ENCODE measurements around the gene MISP3.
A peak's percentile ranks its signal among the peaks of the same experiment; 100 is the strongest.

Gene MISP3

DNA sequence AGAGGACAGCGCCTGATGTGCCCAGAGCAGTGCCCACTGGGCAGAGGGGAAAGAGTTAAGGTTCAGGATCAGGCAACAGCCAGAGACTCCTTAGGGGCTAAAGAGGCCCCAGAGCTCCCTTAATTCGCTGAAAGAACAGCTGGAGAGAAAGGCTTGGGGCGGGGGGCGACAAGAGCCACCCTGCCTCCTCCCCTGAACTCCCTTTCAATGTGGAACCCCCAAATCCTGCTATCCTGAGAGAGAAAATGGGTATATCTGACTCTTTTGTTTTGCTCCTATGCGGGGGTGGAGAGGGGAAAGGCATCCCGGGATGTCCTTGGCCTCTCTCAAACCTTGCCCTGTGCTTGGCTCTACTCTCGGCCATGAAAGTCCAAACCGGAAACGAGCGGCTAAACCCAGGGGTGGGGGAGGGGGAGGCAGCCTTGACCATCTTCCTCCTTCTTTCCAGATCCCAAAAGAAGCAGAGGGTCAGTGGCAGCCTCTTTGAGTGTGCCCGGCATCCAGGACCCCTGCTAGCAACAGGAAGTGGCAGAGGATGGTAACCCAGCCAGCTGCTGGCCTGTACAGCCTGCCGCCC, 40.3 kb downstream of the MISP3 start:
- no peaks in the 10 kb centered on the region for H3K9me3 Mint-ChIP-seq
- DNase-seq (ENCODE audit: low spot score), result no peak
- no peak overlapping the region for H3K4me3 Mint-ChIP-seq
- peaks cover 27% of the 10 kb centered on the region for H3K4me1 Mint-ChIP-seq (ENCODE audit: low read depth)
- no peak overlapping the region for H3K27ac Mint-ChIP-seq
- H3K36me3 Mint-ChIP-seq (ENCODE audit: low read depth), result no peaks in the 10 kb centered on the region
- no peaks in the 10 kb centered on the region for H3K27me3 Mint-ChIP-seq (ENCODE audit: low read depth)

DNA sequence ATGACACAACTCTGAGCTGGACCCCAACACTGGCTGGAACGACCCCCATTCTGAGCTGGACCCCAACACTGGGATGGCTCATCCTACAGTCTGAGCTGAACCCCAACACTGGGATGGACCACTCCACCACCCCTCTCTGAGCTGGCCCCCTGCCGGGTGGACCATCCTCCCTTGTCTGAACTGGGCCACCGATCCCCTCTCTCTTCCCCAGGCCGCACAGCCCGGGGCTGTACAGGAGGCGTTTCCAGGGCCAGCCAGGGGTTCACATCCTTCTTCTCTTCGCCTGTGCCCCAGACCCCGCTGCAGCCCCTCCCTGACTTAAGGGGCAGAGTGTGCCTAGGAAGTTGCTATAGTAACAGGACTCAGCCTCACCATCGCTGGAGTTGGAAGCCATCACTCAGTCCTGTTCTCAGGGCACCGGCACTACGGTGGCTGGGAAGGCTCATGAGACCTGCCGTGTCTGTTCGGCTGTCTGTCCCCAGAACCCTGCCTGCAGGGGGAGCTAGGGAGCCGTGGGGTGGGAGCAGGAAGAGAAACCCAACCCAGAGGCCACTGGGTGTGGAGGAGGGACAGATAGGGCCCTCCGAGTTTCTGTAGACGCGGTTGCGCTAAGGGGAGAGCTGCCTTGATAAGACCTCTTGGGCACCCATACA, 41.3 kb downstream of the MISP3 start:
- H3K27me3 Mint-ChIP-seq (ENCODE audit: low read depth), result no peaks in the 10 kb centered on the region
- H3K4me3 Mint-ChIP-seq, result no peak overlapping the region
- H3K36me3 Mint-ChIP-seq (ENCODE audit: low read depth), result peaks cover 2% of the 10 kb centered on the region
- H3K4me1 Mint-ChIP-seq (ENCODE audit: low read depth), result peaks cover 32% of the 10 kb centered on the region
- DNase-seq (ENCODE audit: low spot score), result no peak
- H3K9me3 Mint-ChIP-seq, result no peaks in the 10 kb centered on the region
- H3K27ac Mint-ChIP-seq, result no peak overlapping the region

DNA sequence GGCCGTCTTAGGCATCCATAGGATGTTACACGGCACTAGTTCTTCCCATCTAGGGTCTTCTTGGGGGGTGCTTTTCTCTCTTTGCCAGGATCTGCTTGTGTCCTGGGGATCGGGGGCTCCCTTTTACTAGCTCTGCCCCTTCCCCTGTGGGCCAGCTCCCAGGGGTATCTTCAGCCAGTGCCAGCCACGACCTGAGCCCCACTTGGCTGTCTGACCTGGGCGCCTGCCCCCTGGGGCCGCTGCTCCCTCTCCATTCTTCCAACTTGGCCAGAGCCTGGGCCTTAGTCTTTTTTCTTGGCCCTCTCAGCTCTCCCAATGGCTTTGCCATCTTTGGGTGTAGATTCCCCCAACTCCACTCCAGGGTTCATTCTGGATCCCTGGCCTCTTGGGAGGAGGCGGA, 41.9 kb downstream of the MISP3 start:
- no peak overlapping the region for H3K4me3 Mint-ChIP-seq
- H3K27ac Mint-ChIP-seq, result peak overlapping the region; percentile 26
- no peak for DNase-seq (ENCODE audit: low spot score)

DNA sequence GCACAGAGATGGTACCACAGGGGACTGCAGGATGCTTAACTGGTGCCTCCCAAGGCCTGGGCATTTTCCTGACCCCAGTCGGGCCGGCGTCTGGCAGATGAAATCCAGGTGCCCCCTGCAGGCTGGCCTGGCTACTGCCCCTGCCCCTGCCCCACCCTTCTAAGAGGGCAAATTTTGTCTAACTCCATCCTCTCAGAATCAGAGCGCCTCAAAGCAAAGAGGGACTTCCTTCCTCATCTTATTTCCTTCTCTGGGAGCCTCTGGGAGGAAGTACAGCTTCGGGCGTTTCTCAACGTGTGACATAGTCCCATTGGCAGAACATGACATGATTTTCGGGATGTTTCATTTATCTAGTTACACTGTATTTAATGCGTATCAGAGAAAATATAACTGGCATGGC, 42.3 kb downstream of the MISP3 start:
- Mint-ChIP-seq H3K4me1 (ENCODE audit: low read depth) (peaks cover 36% of the 10 kb centered on the region), H3K27ac (peak overlapping the region; percentile 26), H3K4me3 (no peak overlapping the region), H3K36me3 (ENCODE audit: low read depth) (peaks cover 6% of the 10 kb centered on the region), H3K9me3 (no peaks in the 10 kb centered on the region), H3K27me3 (ENCODE audit: low read depth) (no peaks in the 10 kb centered on the region)
- DNase-seq (ENCODE audit: low spot score), result peak; percentile 38

More for the DNA sequence above, 41.9 kb downstream of the MISP3 start:
- Mint-ChIP-seq H3K36me3 (ENCODE audit: low read depth) (peaks cover 6% of the 10 kb centered on the region), H3K9me3 (no peaks in the 10 kb centered on the region), H3K4me1 (ENCODE audit: low read depth) (peaks cover 36% of the 10 kb centered on the region), H3K27me3 (ENCODE audit: low read depth) (no peaks in the 10 kb centered on the region)

DNA sequence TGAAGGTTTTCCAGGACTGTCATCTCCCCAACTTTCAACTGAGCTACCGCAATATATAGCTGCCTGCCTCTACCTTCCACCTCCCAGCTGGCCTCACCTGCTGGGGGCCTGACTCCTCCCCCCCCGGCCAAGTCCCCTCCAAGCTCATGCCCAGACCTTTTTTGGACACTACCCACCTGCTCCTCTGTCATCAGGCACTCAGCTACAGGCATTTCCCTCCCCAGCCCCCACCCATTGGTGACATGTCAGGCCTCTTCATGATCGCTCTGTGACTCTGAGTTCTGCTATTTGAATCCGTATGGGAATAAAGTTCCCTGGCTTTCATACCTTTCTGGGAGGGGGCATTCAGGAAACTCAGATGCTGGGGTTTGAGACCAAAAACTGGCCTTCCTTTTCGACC, 43.2 kb downstream of the MISP3 start:
- Mint-ChIP-seq H3K27me3 (ENCODE audit: low read depth) (no peaks in the 10 kb centered on the region), H3K4me1 (ENCODE audit: low read depth) (peaks cover 36% of the 10 kb centered on the region), H3K36me3 (ENCODE audit: low read depth) (peaks cover 10% of the 10 kb centered on the region), H3K27ac (no peak overlapping the region), H3K9me3 (no peaks in the 10 kb centered on the region), H3K4me3 (peak overlapping the region; percentile 94)
- no peak for DNase-seq (ENCODE audit: low spot score)

DNA sequence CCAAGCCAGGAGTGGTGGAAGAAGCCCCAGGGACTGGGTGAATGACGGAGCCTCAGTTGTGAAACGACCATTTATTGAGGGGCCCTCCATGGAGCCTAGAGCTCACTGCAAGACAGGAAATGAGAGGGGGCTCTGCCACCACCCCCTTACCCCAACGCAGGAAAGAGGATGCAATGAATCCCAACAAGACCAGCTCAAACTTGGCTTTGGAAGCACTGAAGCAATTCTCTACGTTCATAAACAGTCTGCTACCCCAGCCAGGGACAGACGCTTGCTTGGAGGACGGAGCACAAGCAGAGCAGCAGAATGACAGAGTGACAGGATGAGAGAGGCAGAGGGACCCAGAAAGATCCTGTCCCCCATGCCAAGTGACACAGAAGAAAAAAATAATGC, 43.9 kb downstream of the MISP3 start:
- no peaks in the 10 kb centered on the region for H3K27me3 Mint-ChIP-seq (ENCODE audit: low read depth)
- peak overlapping the region; percentile 94 for H3K4me3 Mint-ChIP-seq
- peaks cover 14% of the 10 kb centered on the region for H3K36me3 Mint-ChIP-seq (ENCODE audit: low read depth)
- no peak for DNase-seq (ENCODE audit: low spot score)
- no peaks in the 10 kb centered on the region for H3K9me3 Mint-ChIP-seq
- peak overlapping the region; percentile 88 for H3K27ac Mint-ChIP-seq
- peaks cover 34% of the 10 kb centered on the region for H3K4me1 Mint-ChIP-seq (ENCODE audit: low read depth)

DNA sequence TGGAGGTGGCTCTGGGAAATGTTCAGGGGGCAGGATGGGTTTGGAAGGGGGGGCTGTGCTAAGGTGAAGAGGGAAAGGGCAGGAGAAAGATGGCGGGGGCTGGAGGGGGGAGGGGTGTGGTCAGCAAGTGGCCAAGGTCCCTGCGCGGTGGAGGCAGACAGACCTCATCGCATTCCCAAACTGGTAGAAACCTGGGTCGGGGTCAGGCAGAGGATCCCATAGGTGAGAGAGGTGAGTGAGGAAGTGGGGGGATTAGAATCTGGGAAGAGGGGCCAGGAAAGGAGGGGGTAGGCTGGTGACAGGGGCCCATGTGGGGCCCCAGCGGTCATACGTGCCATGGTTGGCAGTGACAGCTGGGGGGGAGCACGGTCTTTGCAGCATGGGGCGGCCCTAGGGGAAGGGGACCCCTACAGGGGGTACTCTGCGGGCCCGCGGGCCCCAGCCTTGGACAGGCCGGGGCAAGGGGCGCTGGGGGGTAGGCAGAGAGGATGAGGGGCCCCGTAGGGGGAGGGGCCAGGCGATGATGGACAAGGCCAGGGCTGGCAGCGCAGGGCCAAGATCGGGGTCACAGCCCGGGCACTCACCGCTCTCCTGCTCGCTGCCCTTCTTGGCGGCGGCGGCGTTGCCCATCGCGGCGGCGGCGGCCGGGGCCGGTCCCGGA, 44.5 kb downstream of the MISP3 start:
- Mint-ChIP-seq H3K9me3 (no peaks in the 10 kb centered on the region), H3K4me3 (peak overlapping the region; percentile 94), H3K4me1 (ENCODE audit: low read depth) (peaks cover 29% of the 10 kb centered on the region), H3K36me3 (ENCODE audit: low read depth) (peaks cover 15% of the 10 kb centered on the region), H3K27me3 (ENCODE audit: low read depth) (no peaks in the 10 kb centered on the region), H3K27ac (peak overlapping the region; percentile 88)
- peak; percentile 23 for DNase-seq (ENCODE audit: low spot score)

DNA sequence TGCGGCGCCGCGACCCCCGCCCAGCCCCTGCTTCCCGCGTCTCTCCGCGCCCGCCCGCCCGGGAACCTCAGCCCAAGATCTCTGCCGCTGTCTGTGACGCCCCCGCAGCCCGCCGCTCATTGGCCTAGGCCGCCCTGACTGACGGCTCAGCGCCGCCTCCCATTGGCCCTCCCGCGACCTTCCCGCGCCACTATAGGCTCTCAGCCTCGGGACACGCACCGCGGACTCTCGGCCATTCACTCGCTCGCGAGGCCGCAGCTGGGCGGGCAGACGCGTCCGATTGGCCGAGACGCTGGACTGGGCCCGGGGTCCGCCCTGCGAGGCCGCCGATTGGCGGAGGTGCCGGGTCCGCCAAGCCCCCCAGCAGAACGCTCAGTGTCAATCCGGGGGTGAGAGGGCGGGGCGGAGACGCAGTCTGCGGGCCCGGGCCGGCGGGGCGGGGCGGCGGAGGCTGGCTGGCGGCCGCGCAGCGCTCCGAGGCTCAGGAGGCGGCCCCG, 45.1 kb downstream of the MISP3 start, which contains the start of gene PRKACA:
Gene PRKACA (minus strand): TSS at position 95 of the 497 bp plus-strand sequence. CDS start 215 bp downstream, outside the sequence.
- Mint-ChIP-seq H3K27ac (peak within 1 kb of the TSS; percentile 93), H3K27me3 (ENCODE audit: low read depth) (no peaks in the 10 kb centered on the region), H3K36me3 (ENCODE audit: low read depth) (peaks cover 19% of the 10 kb centered on the region), H3K4me1 (ENCODE audit: low read depth) (peaks cover 30% of the 10 kb centered on the region), H3K9me3 (no peaks in the 10 kb centered on the region), H3K4me3 (peak within 1 kb of the TSS; percentile 94)
- DNase-seq (ENCODE audit: low spot score), result peak; percentile 100

DNA sequence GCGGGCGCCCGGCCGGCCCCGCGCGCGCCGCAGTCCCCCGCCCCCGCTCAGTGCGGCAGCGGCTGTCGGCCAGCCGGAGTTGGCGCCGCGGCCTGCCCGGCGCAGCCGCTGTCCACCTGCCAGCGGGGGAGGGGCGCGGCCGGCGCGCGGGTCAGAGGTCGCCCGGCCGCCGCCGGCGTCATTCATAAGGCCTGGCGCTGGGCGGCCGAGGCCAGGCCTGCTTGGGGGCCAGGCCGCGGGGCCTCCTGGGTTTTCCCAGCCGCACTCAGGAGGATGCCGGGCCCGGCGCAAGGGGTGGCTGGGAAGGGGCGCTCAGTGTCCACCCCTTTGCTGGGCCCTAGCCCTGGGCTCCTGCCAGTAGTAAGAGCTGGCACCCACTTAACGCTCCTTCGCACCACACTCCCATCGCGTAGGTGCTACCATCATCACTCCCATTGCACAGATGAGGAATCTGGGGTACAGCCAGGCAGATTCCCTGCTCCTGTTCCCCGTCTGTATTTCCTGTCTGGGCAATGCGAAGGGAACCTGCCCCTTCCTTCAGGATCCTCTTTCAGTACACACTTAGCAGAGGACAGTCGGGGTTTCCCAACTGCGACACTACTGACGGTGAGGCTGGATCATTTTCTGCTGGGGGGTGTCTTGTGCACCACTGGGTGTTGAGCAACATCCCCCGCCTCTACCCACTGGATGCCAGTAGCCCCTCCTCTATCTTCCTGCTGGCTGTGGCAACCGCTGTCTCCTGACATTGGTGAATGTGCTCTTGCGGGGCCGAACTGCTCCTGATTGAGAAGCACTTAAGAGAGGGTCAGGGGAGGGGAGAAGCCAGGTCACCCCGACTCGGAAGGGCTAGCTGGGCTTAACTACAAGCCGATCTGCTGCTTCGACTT, 45.8 kb downstream of the MISP3 start:
- Mint-ChIP-seq H3K4me3 (peak overlapping the region; percentile 86), H3K36me3 (ENCODE audit: low read depth) (peaks cover 23% of the 10 kb centered on the region), H3K27me3 (ENCODE audit: low read depth) (no peaks in the 10 kb centered on the region), H3K27ac (peak overlapping the region; percentile 93), H3K9me3 (no peaks in the 10 kb centered on the region), H3K4me1 (ENCODE audit: low read depth) (peaks cover 30% of the 10 kb centered on the region)
- DNase-seq (ENCODE audit: low spot score), result peak; percentile 27

DNA sequence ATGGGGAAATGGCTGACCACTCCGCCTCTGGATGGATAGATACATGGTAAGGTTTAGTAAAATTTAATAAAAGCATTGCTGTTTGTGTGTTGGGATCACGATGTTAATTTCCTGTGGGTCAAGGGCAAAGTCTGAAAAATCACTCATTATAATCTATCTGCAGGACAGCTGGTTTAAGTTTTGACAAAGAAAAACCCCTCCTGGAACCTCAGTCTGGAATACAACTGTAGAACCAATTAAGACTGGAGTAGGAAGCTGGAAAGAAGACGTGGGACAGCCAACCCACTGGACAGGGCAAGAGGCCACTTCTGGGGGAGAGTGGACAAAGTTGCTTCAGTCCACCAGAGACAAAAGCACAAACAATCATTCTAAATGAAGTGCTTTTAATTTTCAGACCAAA, 46.6 kb downstream of the MISP3 start:
- DNase-seq (ENCODE audit: low spot score), result no peak
- Mint-ChIP-seq H3K36me3 (ENCODE audit: low read depth) (peaks cover 23% of the 10 kb centered on the region), H3K4me3 (peak overlapping the region; percentile 86), H3K4me1 (ENCODE audit: low read depth) (peaks cover 30% of the 10 kb centered on the region), H3K27me3 (ENCODE audit: low read depth) (no peaks in the 10 kb centered on the region), H3K27ac (peak overlapping the region; percentile 93), H3K9me3 (no peaks in the 10 kb centered on the region)

DNA sequence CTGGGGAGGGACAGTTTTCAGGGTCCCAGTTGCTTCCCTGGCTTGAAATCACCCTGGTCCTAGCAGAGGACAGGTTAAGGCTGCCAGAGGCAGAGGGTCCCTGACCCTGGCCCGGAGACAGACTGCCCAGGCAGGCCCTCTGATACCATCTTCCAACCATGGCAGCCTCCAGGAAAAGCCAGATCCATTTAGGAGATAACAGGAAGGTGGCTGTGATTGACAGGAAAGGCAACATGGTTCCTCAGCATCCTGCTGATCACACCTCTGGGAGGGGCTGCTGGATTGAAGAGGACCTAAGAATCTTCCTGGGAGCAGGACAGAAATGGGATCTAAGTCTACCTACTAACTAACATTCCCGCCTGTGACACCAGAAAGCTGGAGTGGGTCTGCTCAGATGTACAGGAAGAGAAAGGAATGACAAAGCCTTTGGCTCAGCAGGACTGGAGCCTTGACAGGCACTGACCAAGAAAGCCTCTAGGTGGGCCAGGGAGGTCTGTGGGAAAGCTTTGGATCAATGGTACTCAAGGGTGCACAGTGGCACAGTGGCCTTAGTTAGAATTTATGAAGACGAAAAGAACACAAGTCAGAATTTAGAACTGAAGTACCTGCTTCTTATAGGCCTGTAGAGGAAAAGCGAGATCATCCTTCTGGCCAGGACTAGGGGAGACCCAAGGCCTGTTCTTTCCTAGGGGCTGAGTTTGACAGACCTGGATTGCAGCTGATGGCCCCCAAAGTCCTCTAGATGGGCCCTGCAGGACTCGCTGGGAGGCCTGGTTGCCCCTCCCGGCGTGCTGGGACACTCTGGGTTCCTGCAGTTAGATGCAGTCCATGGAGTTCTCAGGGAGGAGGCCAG, 47.3 kb downstream of the MISP3 start:
- no peak overlapping the region for H3K27ac Mint-ChIP-seq

DNA sequence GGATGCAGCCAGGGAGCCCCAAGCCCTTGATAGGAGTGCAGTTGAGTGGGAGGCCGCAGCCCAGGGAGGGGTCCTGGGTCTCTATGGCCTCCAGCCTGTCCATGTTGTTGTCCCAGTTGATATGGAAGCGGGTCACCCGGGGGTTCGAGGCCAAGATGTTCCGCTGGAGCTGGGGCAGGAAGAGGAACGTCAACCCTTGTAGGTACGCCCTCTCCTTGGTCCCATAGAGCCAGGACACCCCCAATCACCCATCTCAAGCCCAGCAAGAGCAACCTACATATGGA, 47.9 kb downstream of the MISP3 start:
- no peaks in the 10 kb centered on the region for H3K9me3 Mint-ChIP-seq
- peaks cover 30% of the 10 kb centered on the region for H3K36me3 Mint-ChIP-seq (ENCODE audit: low read depth)
- no peak overlapping the region for H3K27ac Mint-ChIP-seq
- no peak for DNase-seq (ENCODE audit: low spot score)
- peaks cover 24% of the 10 kb centered on the region for H3K4me1 Mint-ChIP-seq (ENCODE audit: low read depth)
- H3K27me3 Mint-ChIP-seq (ENCODE audit: low read depth), result no peaks in the 10 kb centered on the region
- H3K4me3 Mint-ChIP-seq, result no peak overlapping the region

More for the DNA sequence above, 47.3 kb downstream of the MISP3 start:
- Mint-ChIP-seq H3K9me3 (no peaks in the 10 kb centered on the region), H3K27me3 (ENCODE audit: low read depth) (no peaks in the 10 kb centered on the region), H3K36me3 (ENCODE audit: low read depth) (peaks cover 29% of the 10 kb centered on the region), H3K4me1 (ENCODE audit: low read depth) (peaks cover 26% of the 10 kb centered on the region), H3K4me3 (no peak overlapping the region)
- no peak for DNase-seq (ENCODE audit: low spot score)

DNA sequence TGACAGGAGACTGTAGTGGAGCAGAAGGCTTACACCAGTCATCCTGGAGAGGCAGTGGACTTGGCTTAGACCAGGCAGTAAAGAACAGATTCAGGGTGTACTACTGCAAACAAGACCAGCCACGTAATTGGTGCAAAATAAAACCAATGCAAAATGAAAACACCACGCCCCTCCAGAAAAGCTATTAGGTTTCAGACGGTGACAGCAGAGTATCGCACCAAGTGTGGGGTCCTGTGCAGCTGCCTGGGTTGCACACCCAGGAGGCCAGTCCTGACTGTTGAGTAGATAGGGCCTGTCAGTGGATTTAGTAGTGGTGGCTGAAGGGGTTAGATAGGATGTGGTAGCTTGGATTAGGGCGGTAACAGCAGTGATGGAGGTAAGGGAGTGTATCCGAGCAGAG, 50.3 kb downstream of the MISP3 start:
- H3K4me3 Mint-ChIP-seq, result no peak overlapping the region

More for the DNA sequence above, 50.3 kb downstream of the MISP3 start:
- Mint-ChIP-seq H3K27ac (no peak overlapping the region), H3K36me3 (ENCODE audit: low read depth) (peaks cover 39% of the 10 kb centered on the region), H3K4me1 (ENCODE audit: low read depth) (peaks cover 10% of the 10 kb centered on the region), H3K27me3 (ENCODE audit: low read depth) (no peaks in the 10 kb centered on the region), H3K9me3 (no peaks in the 10 kb centered on the region)
- DNase-seq (ENCODE audit: low spot score), result no peak
